DMS 273 (cell line): ENCODE results near the gene RAB42.
A peak's percentile ranks its signal among the peaks of the same experiment; 100 is the strongest.
"Not testable (repeated sequence)": the region's sequence is repeated elsewhere in the genome, so short reads cannot be mapped to it uniquely, and the experiment has no call there.

Experiments used
- DNase-seq: peaks from one replicate; lab custom pipeline; 2025; ENCODE audit not compliant: unreplicated experiment; lab: John Stamatoyannopoulos, UW

RAB42 gene

GRCh38 chr1:28591708-28592320 lies at the start of gene RAB42:
TSS of gene RAB42 (plus strand) at chr1:28592265. CDS start at chr1:28592512, 247 bp downstream.
- peak; percentile 55 for DNase-seq

GRCh38 chr1:28545246-28545628 lies 46.8 kb upstream of the RAB42 start:
- no peak for DNase-seq

GRCh38 chr1:28548318-28548717 lies 43.7 kb upstream of the RAB42 start:
- DNase-seq = peak; percentile 24

GRCh38 chr1:28551381-28551780 lies 40.7 kb upstream of the RAB42 start:
- no peak for DNase-seq

- DNase-seq = peak; percentile 99
These were observed 39.1 kb upstream of the RAB42 start, which contains the start of gene TRNAU1AP for GRCh38 chr1:28552758-28553663. TSS of gene TRNAU1AP (plus strand) at chr1:28553085. CDS start at chr1:28553111, 26 bp downstream.

- no peak for DNase-seq
These were observed 31.2 kb upstream of the RAB42 start for GRCh38 chr1:28560886-28561285.

- no peak for DNase-seq
These were observed 27.8 kb upstream of the RAB42 start for GRCh38 chr1:28564310-28564709.

- DNase-seq = no peak
These were observed 27.0 kb upstream of the RAB42 start for GRCh38 chr1:28565040-28565439.

- DNase-seq = no peak
These were observed 26.3 kb upstream of the RAB42 start for GRCh38 chr1:28565726-28566125.

GRCh38 chr1:28566931-28567330 lies 25.1 kb upstream of the RAB42 start:
- DNase-seq = no peak

- no peak for DNase-seq
These were observed 20.2 kb upstream of the RAB42 start for GRCh38 chr1:28571911-28572310.

GRCh38 chr1:28572891-28573290 lies 19.2 kb upstream of the RAB42 start:
- DNase-seq = not testable (repeated sequence)

GRCh38 chr1:28573564-28573963 lies 18.5 kb upstream of the RAB42 start:
- DNase-seq = no peak

- peak; percentile 62 for DNase-seq
These were observed 14.9 kb upstream of the RAB42 start for GRCh38 chr1:28577052-28577678.

- DNase-seq = peak; percentile 56
These were observed 14.1 kb upstream of the RAB42 start for GRCh38 chr1:28577738-28578536.

GRCh38 chr1:28578696-28579218 lies 13.3 kb upstream of the RAB42 start:
- DNase-seq = no peak

- DNase-seq = no peak
These were observed 12.7 kb upstream of the RAB42 start for GRCh38 chr1:28579401-28579800.

- peak; percentile 59 for DNase-seq
These were observed 11.1 kb upstream of the RAB42 start for GRCh38 chr1:28580722-28581530.

- DNase-seq = peak; percentile 98
These were observed 10.4 kb upstream of the RAB42 start for GRCh38 chr1:28581531-28582247.
